Activated CD8-positive, alpha-beta memory T cell treated with anti-CD3 and anti-CD28 coated beads, Interleukin-2, amount 50 U/mL, for 4 hours (primary cell): ENCODE measurements around the gene TNFRSF8.

Source experiments
- DNase-seq: peaks from one replicate; pipeline ENCODE4 v3.0.0-alpha.2; 2020

The TNFRSF8 gene

GRCh38 chr1:12161662-12162458 is 98.8 kb downstream of the TNFRSF8 start:
- DNase-seq, result peak; percentile 70

- no peak for DNase-seq
Observed at GRCh38 chr1:12162459-12163137, 99.5 kb downstream of the TNFRSF8 start.

GRCh38 chr1:12163210-12163609 is 100.1 kb downstream of the TNFRSF8 start:
- no peak for DNase-seq

GRCh38 chr1:12164210-12164609 is 101.1 kb downstream of the TNFRSF8 start:
- no peak for DNase-seq

GRCh38 chr1:12165342-12165741 is 102.2 kb downstream of the TNFRSF8 start:
- no peak for DNase-seq

- DNase-seq, result peak; percentile 77
Observed at GRCh38 chr1:12166834-12167492, 103.9 kb downstream of the TNFRSF8 start, which contains the start of gene TNFRSF1B. TNFRSF1B (plus strand) TSS chr1:12166991; CDS start chr1:12167092, 101 bp downstream.

GRCh38 chr1:12167493-12168429 is 104.7 kb downstream of the TNFRSF8 start:
- peak; percentile 28 for DNase-seq

- no peak for DNase-seq
Observed at GRCh38 chr1:12168451-12169160, 105.5 kb downstream of the TNFRSF8 start.

- DNase-seq, result no peak
Observed at GRCh38 chr1:12169442-12170135, 106.5 kb downstream of the TNFRSF8 start.

- DNase-seq, result no peak
Observed at GRCh38 chr1:12170263-12170671, 107.2 kb downstream of the TNFRSF8 start.

- DNase-seq, result no peak
Observed at GRCh38 chr1:12171206-12172041, 108.3 kb downstream of the TNFRSF8 start.

- DNase-seq, result peak; percentile 46
Observed at GRCh38 chr1:12172042-12172851, 109.1 kb downstream of the TNFRSF8 start.

- DNase-seq, result no peak
Observed at GRCh38 chr1:12173041-12173509, 110.0 kb downstream of the TNFRSF8 start.

GRCh38 chr1:12173631-12174121 is 110.6 kb downstream of the TNFRSF8 start:
- peak; percentile 98 for DNase-seq

GRCh38 chr1:12174924-12175810 is 112.1 kb downstream of the TNFRSF8 start:
- DNase-seq, result no peak

- DNase-seq, result no peak
Observed at GRCh38 chr1:12176298-12177118, 113.4 kb downstream of the TNFRSF8 start.
